Measurements from ENCODE around the gene FLAD1.

The FLAD1 gene

DNA sequence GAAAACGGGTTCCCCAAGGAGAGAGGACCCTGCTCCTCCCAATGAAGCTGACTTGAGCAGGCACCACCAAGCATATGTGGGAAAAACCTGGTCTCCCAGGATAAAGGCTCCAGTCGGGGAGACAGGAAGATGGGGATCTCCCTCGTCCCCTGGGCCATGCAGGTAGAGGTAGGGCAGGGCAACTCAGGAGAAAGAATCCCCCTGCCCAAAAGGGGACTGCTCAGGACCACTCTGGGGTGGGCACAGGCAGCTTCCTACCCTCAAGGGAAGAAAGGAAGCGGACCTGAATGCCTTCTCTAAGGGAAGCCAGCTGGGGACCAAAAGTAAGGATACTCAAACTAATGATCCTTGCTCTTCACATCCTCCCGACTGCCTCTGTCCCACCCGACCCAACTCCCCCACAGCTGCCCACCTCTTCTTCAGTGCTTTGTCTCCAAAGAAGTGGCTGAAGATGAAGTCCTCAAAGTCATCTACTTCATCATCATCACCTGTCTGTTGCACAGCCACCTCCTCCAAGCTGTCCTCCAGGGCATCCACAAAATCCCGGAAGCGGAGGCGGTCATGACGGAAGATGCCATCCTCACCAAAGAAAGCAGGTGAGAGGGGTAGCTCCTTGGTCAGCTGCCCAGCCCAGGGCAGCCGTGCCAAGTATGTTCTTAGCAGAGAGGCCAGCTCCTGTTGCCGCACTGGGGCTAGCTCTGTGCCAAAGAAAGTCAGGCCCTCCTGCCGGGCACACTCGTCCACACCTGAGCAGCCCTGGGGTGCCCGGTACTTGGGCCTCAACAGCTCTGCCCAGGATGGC lies 37.8 kb upstream of the FLAD1 start:
- Mint-ChIP-seq H3K4me3 (no peak overlapping the region), H3K36me3 (peaks cover 60% of the 10 kb centered on the region), H3K4me1 (peaks cover 60% of the 10 kb centered on the region), H3K27ac (peak overlapping the region; percentile 84), H3K9me3 (no peaks in the 10 kb centered on the region)
- DNase-seq (ENCODE audit: low spot score in 2 of 2) (no peak), ATAC-seq (no peak)

DNA sequence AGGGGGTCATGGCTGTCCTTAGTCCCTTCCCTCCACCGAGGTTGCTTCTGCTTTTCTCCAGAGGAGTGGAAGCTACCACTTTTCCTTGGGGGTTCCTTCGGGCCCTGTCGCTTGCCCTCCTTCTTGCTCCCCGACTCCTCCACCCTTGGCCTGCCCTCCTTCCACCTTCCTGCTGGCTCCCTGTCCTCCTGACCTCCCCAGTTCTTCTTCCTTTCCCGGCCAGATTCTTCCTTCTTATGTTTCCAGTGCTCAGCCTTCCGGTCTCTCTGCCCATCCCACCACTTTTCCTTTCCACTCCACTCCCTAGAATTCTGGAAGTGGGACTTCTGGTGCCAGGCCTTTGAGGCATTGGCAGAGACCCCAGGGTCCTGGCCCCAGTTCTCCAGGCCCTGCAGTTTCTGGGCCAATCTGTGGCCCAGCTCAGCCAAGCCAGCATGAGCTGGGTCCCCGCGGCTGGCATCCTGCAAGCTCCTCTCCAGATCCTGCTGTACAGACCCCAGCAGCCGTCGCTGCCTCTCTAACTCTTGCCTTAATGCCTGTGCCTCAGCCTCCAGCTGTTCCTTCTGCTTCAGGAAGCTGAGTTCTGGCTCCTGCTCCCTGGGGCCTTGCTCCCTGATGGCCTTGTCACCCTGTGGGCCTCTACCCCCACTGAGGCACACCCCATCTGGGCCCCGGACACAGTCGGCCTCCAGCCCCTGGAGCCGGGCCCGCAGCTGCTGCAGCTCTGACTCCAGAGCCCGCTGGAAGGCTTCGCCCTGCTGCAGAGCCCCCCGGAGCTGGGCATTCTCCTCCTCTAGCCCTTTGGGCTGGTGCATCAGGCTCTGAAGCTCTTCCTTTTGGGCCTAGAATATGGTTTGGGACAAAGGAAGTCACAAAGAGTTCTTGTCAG lies 36.9 kb upstream of the FLAD1 start:
- no peak for ATAC-seq

DNA sequence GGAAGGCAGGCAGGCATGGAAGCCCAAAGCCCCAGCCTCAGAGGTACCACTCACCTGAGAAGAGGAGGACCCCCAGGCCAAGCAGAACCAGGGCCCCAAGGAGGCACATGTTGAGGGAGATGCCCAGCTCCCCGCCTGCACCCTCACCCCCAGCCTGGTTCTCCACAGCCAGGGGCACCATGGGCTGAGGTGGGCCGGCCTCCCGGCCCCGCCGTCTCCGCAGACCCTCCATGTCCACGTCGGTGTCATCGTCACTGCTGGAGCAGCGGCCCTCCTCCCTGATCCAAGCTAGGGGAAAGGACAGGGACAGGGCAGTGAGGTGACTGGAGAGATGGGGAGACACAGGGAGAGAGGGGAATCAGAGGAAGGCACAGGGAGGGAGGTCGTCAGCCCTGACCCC lies 35.1 kb upstream of the FLAD1 start:
- H3K27ac Mint-ChIP-seq: peak overlapping the region; percentile 74

More for the DNA sequence above, 36.9 kb upstream of the FLAD1 start:
- Mint-ChIP-seq H3K9me3 (no peaks in the 10 kb centered on the region), H3K27ac (peak overlapping the region; percentile 78), H3K4me3 (no peak overlapping the region), H3K4me1 (peaks cover 60% of the 10 kb centered on the region), H3K36me3 (peaks cover 65% of the 10 kb centered on the region)
- no peak for DNase-seq (ENCODE audit: low spot score in 2 of 2)

DNA sequence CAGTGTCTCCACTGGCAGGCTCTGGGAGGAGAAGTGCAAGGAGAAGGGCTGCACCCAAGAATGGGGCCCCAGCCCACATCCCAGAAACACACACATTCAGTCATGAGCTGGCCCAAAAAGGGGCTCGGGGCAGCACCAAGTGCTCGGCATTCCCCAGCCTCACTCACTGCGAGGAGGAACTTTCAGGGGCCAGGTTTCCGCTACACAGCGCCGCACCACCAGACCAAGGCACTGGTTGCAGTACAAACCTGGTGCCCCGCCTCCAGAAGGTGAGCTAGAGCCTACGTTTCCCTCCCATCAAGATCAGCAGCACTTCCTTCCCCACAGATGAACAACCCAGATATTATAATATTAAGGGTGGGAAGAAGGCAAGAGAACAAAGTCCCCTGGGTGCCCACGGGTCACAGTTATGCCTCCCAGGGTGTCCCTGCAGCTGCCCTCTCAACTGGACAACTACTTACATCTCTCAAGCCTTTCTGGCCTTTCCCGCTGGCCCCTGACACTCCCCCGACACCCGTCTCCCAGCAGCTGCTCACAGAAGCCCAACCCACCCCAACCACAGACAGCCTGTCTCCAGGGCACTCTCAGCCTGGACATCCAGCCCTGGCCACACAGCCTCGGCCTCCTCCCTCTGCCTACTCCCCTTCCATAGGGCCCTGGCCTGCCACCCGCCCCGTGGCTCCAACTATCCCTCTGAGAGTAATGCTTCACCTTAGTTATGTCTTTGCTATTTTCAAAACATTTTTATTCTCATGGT lies 31.1 kb upstream of the FLAD1 start:
- Mint-ChIP-seq H3K36me3 (peaks cover 60% of the 10 kb centered on the region), H3K4me3 (peak overlapping the region; percentile 95), H3K27ac (peak overlapping the region; percentile 99), H3K4me1 (peaks cover 76% of the 10 kb centered on the region), H3K9me3 (no peaks in the 10 kb centered on the region)
- DNase-seq (ENCODE audit: low spot score in 2 of 2) (no peak), ATAC-seq (peak; percentile 43)

More for the DNA sequence above, 35.1 kb upstream of the FLAD1 start:
- Mint-ChIP-seq H3K4me3 (no peak overlapping the region), H3K9me3 (no peaks in the 10 kb centered on the region), H3K4me1 (peaks cover 60% of the 10 kb centered on the region), H3K36me3 (peaks cover 69% of the 10 kb centered on the region)
- ATAC-seq (no peak), DNase-seq (ENCODE audit: low spot score in 2 of 2) (no peak)

DNA sequence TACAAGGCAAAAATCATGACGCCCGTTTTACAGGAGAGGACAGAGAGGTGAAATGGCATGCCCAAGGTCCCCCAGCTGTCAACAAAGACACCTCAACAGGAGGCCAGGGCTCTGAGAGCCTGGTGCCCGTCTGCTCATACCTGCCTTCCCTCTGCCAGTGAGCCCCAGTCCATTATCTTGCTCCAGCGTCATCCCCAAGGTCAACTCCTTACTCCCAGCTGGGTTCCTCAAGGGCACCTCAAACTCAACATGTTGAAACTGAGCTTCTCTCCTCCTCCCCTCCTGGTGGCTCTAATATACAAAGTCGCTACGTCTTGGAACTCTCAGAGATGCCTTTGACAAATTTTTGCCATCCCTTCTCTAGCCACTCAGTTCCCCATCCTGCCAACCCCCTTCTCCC lies 30.5 kb upstream of the FLAD1 start:
- H3K9me3 Mint-ChIP-seq: no peaks in the 10 kb centered on the region

DNA sequence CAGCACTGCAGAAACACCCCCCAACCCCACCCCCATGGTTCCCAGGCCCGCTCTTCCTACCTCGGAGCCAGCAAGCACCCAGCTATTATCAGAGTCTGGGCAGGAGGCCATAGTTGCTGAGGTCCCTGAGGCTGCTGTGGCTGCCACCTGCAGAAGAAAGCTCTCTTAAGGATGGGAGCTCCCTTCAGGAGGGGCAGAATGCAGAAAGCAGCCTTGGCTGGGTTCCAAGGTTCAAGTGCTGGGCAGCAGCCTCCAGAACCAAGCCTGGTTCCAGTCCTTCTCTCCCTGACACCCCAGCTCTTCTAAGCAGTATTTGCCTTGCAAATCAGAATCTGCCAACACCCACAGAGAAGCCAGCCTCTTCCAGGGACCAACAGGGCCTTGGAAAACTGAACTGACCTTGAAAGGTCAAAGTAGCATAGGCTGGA lies 29.5 kb upstream of the FLAD1 start:
- peaks cover 60% of the 10 kb centered on the region for H3K36me3 Mint-ChIP-seq
- no peak for ATAC-seq
- H3K27ac Mint-ChIP-seq: peak overlapping the region; percentile 99
- no peaks in the 10 kb centered on the region for H3K9me3 Mint-ChIP-seq
- peaks cover 76% of the 10 kb centered on the region for H3K4me1 Mint-ChIP-seq
- peak overlapping the region; percentile 95 for H3K4me3 Mint-ChIP-seq
- DNase-seq (ENCODE audit: low spot score in 2 of 2): no peak

More for the DNA sequence above, 30.5 kb upstream of the FLAD1 start:
- ATAC-seq (no peak), DNase-seq (ENCODE audit: low spot score in 2 of 2) (no peak)
- H3K27ac Mint-ChIP-seq: peak overlapping the region; percentile 99
- peak overlapping the region; percentile 95 for H3K4me3 Mint-ChIP-seq
- peaks cover 80% of the 10 kb centered on the region for H3K4me1 Mint-ChIP-seq
- H3K36me3 Mint-ChIP-seq: peaks cover 60% of the 10 kb centered on the region

DNA sequence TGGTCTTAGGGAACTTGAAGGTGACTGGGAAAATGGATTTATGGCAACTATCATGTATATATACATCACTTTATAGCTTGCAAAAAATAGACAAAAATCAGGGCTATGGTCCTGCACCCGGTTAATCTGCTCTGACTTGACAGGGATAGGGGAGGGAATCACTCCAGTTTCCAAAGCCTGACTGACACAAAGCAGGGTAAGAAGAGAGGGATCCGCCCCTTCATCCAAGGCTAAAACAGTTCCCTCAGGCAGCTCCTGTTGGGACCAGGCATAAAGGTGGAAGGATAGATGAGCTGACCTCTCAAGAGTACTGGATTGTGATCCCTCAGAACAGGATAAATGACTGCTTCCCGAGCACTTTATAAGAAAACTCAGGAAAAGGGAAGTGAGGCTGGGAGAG lies 28.6 kb upstream of the FLAD1 start:
- peak overlapping the region; percentile 99 for H3K27ac Mint-ChIP-seq

DNA sequence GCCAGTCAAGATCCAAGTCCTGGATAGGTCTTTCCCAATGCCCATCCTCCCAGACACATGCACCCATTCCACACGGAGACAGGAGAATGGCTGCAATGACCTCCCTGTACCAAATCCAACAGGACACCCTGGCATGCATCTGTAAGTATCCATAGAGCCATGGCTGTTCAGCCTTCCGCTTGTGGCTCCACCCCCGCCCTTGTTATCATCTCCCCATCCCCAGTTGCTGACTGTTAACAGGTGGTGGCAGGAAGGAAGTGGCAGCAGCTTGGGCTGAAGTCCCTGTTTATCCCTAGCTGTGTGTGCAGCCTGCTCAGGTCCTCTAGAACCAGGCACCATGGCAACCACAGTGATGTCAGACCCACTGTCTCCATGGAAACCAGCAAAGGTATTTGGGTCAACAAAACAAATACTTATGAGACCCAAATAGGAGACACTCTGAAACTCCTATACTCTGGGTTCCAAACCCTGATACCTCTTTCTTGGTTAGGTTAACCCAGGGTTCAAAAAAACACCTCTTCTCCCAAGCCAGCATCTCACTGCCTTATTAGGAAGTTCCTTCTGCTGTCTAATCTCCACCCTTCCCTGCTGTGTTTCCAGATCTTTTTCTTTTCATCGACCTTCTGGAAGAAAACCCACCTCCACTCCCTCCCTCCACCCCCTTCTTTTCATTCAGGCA lies 28.0 kb upstream of the FLAD1 start:
- DNase-seq (ENCODE audit: low spot score in 2 of 2) (peak in 1 of 2 donors; percentile 83), ATAC-seq (peak; percentile 89)
- Mint-ChIP-seq H3K4me1 (peaks cover 81% of the 10 kb centered on the region), H3K27ac (peak overlapping the region; percentile 99), H3K36me3 (peaks cover 68% of the 10 kb centered on the region), H3K4me3 (peak overlapping the region; percentile 95), H3K9me3 (no peaks in the 10 kb centered on the region)

More for the DNA sequence above, 28.6 kb upstream of the FLAD1 start:
- Mint-ChIP-seq H3K36me3 (peaks cover 63% of the 10 kb centered on the region), H3K9me3 (no peaks in the 10 kb centered on the region), H3K4me1 (peaks cover 75% of the 10 kb centered on the region), H3K4me3 (peak overlapping the region; percentile 95)
- no peak for ATAC-seq
- DNase-seq (ENCODE audit: low spot score in 2 of 2): no peak

DNA sequence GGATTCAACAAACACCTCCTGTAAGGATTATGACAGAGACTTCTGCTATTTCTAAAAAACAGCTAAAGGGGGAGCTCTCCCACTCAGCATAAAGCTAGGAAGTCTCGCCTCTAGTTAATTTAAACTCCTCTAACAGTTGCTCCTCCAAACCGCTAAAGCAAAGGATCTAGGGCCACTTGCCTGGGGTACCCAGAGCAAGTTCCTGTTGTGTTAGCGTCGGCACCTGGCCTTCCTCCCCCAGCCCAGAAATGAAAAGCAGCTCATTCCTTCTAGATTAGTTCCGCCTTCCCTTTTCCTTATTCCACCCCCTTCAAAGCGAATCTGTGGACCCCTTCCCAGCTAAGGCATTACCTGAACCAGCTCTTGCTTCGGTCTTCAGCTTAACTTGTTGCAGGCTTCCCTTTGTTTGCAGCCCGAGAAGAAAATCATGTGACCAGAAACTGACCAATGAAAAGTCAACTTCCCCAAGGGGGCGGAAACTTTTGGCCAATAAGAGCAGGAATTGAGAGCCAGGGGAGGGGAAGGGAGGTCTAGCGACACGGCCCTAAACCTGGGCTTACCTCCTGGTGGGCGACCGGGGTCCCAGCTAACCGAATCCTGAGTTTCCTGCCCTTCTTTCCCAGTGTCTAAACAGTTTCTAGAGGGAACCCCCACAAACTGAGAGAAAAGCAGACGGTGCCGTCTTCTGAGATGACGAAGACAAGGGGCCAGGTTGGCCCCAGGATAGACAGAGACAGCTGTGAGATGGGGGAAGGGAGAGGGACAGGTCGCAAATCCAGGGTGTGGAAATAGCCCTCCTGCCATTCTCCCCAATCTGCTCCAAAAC lies 27.2 kb upstream of the FLAD1 start, which contains the start of gene PBXIP1:
PBXIP1 (minus strand) TSS at position 382 of the 826 bp plus-strand sequence. CDS start 2,378 bp downstream, outside the sequence.
- Mint-ChIP-seq H3K4me3 (peak within 1 kb of the TSS; percentile 95), H3K9me3 (no peaks in the 10 kb centered on the region), H3K4me1 (peaks cover 81% of the 10 kb centered on the region), H3K27ac (peak within 1 kb of the TSS; percentile 99), H3K36me3 (peaks cover 63% of the 10 kb centered on the region)
- DNase-seq (ENCODE audit: low spot score in 2 of 2) (peak; percentile 67 to 90), ATAC-seq (peak; percentile 72)

DNA sequence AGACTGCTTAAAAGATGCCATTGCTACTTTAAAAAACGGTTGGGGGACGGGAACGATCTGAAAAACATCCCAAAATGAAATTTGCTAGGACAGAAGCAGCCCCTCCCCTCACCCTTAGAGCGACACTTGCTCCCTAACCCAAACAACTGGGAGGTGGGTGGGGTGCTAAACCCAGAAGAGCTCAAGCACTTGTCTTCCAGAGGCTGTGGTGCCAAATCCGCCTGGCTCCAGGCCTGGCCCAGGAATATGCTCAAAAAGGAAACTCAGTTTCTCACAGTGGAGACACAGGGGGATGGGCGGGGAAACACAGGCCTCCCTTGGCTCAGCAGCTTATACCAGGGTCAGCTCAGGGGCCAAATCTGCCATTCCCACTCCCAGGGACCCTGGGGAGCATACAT lies 26.6 kb upstream of the FLAD1 start:
- H3K4me3 Mint-ChIP-seq: peak overlapping the region; percentile 95
- ATAC-seq: no peak
- no peaks in the 10 kb centered on the region for H3K9me3 Mint-ChIP-seq
- peaks cover 77% of the 10 kb centered on the region for H3K4me1 Mint-ChIP-seq
- no peak for DNase-seq (ENCODE audit: low spot score in 2 of 2)
- H3K36me3 Mint-ChIP-seq: peaks cover 60% of the 10 kb centered on the region
- peak overlapping the region; percentile 99 for H3K27ac Mint-ChIP-seq

DNA sequence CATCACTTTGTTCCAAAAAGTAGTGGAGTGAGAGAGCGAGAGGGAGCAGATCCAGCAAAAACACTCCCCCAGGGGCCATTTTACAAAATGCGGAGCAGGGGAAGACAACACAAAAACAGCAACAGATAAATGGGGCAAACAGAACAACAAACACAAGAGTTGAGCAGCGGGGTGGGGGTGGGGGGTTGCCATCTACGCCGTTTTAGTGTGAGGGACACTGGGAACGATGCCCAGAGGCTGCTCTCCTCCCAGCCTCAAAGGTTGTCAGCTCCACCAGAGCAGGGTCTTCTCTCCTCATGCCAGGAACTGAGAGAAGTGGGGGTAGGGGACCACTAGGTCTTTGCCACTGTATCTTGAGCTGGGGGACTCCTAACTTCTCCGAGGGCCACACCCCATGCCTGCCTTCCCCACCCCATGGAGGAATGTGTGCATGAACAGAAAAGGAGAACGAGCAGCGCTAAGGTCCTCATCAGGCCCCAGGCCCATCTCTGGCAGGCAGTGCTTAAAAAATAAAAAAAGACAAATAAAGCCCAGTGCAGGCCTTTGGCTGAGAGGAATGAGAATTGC lies 26.0 kb upstream of the FLAD1 start:
- ATAC-seq (no peak), DNase-seq (ENCODE audit: low spot score in 2 of 2) (no peak)
- H3K27ac Mint-ChIP-seq: peak overlapping the region; percentile 99
- peaks cover 71% of the 10 kb centered on the region for H3K4me1 Mint-ChIP-seq
- H3K36me3 Mint-ChIP-seq: peaks cover 58% of the 10 kb centered on the region
- no peak overlapping the region for H3K4me3 Mint-ChIP-seq
- H3K9me3 Mint-ChIP-seq: no peaks in the 10 kb centered on the region

DNA sequence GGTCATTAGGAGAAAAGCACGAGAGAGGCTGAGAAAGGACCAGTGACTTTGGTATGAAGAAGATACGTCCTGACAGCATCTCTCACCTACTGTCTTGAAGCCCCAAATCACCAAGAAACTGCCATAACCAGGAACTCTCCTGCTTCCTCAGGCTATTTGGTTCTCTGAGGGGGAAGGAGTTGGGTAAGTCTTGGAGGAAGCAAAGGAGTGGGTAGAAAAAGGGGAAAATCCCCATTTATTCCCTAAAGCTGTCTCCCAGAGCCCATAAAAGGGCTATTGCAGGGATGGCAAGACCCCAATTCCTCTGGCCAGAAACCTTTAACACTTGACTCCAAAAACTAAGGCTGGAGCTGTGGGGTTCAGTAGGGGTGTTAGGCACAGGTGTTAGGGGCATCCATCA lies 25.1 kb upstream of the FLAD1 start:
- Mint-ChIP-seq H3K4me3 (no peak overlapping the region), H3K27ac (peak overlapping the region; percentile 40), H3K36me3 (peaks cover 59% of the 10 kb centered on the region), H3K4me1 (peaks cover 71% of the 10 kb centered on the region), H3K9me3 (no peaks in the 10 kb centered on the region)
- no peak for ATAC-seq
- no peak for DNase-seq (ENCODE audit: low spot score in 2 of 2)

DNA sequence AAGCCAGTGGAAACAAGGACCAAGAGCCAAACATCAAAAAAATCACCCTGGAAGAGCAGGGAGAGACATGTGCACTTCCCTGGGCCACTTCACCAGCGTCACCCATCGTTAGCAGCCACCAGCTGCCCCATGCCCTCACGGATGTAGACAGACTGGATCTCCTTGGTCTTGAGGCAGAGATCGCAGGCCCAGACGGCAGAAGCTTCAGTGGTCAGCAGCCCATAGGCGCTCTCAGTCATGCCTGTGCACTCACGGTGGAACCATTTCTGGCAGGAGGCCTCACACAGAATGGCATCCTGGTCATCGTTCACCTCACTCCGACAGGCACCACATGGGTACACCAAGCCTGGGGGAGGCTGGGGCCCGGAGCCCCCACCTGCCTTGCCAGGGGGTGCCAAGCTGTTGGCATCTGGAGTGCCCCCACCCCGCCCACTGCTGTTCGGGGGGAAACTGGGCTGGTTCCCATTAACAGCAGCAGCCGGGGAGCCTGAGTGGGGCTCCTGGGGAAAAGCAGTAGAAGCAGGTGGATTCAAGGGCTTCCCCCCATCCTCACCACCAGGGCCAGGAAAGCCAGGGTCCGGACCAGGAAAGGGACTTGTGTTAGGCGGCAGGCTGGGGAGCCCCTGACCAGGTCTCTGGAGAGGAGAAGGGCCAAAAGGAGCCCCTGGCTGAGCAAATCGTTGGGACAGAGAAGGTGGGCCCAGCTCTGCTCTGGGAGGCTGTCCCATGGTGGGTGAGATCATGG lies 24.3 kb upstream of the FLAD1 start:
- ATAC-seq (no peak), DNase-seq (ENCODE audit: low spot score in 2 of 2) (no peak)
- H3K36me3 Mint-ChIP-seq: peaks cover 68% of the 10 kb centered on the region
- H3K4me1 Mint-ChIP-seq: peaks cover 69% of the 10 kb centered on the region
- no peaks in the 10 kb centered on the region for H3K9me3 Mint-ChIP-seq
- H3K27ac Mint-ChIP-seq: peak overlapping the region; percentile 40
- peak overlapping the region; percentile 80 for H3K4me3 Mint-ChIP-seq

Measured in stimulated activated effector memory CD8-positive, alpha-beta T cell treated with anti-CD3 and anti-CD28 coated beads, Interleukin-12 subunit alpha, Interleukin-12 subunit beta, amount 100 ng/mL, for 72 hours (primary cell).